Vein endothelial cell (primary cell): Measurements from ENCODE around the gene GAR1. TPM values are rescaled to one million over a fixed set of nuclear protein-coding genes. Genes with fewer than 3 reads are reported as not detected.

Experiments
- total RNA-seq: library from RNA; depleted of rRNA; stranded (reverse); fragments of >200 nt; gene quantifications from 2 replicates; pipeline ENCODE4 v1.2.3, GENCODE V29; 2012

The GAR1 gene
- 4.6 and 7.9 TPM in 2 replicates for total RNA-seq

GRCh38 chr4:109815151-109816081 lies at the start of gene GAR1:
GAR1 (plus strand) TSS chr4:109815762; CDS start chr4:109816165, 403 bp downstream.

DNA sequence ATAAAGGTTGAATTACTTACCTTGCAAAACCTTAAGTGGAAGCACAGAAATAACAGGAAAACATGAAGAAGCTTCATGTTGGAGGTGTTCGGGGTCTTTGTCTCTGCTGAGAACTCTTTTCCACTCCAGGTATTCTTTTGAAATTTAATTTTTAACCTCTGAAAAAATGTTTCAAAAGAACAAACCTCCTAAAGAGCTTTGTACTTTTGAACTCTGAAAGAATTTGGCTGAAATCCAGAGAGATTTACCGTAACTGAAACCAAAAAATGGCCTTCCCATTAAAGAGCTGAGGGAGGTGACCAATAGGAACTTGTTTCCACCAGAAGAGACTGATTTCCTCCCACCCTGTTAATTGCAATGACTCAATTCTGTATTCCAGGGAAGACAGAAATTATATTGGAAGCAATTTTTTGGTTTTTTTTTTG lies 13.7 kb upstream of the GAR1 start, which contains the start of gene CFI:
Gene CFI (minus strand): TSS at position 105 of the 425 bp plus-strand sequence. CDS start 28 bp downstream, at position 77.

GRCh38 chr4:109827672-109828071 lies 12.1 kb downstream of the GAR1 start, which contains the start of gene RRH:
RRH (plus strand) TSS chr4:109827972; CDS start chr4:109828028, 56 bp downstream.

DNA sequence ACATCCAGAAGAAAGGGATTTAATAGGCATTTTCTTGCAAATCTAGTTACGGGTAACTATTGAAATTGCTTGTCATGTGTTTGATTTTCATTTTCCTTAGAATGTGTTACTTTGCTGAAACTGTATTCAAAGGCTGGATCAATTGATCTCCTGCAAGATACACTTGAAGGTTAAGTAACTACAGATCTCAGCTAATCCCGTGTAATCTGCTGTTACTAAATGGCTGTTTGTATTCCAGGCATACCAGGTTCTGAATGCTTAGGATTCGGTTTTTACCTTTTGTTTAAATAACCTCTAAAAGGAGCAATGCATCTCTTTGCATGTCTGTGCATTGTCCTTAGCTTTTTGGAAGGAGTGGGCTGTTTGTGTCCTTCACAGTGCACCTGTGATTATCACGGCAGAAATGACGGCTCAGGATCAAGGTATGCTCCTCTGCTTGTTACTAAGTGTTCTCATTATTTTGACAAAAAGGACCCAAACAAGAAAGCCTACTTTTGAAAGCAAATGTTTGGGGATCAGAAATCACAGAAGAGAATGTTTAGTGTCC lies 32.4 kb downstream of the GAR1 start, which contains the start of gene LRIT3:
Gene LRIT3 (plus strand): TSS at position 212 of the 547 bp plus-strand sequence. CDS start 95 bp downstream, at position 307.

Other genes starting within 250 kb of the GAR1 start
- gene CASP6, start 112.3 kb upstream of the GAR1 start, total RNA-seq: 36.6 and 44.4 TPM in 2 replicates
- gene PLA2G12A, start 85.7 kb upstream of the GAR1 start, total RNA-seq: 7.7 and 8.8 TPM in 2 replicates
- gene CFI, start 13.8 kb upstream of the GAR1 start, total RNA-seq: 47.0 and 48.1 TPM in 2 replicates
- not detected in 2 replicates for gene RRH, start 12.2 kb downstream of the GAR1 start, total RNA-seq
- gene LRIT3, start 32.3 kb downstream of the GAR1 start, total RNA-seq: under 0.01 and 0.19 TPM in 2 replicates
- under 0.01 and 0.38 TPM in 2 replicates for gene EGF, start 97.1 kb downstream of the GAR1 start, total RNA-seq